GM19023 (cell line): ENCODE data around the gene PTPRN2.
"Not testable (repeated sequence)": the region's sequence is repeated elsewhere in the genome, so short reads cannot be mapped to it uniquely, and the experiment has no call there.

Experiments used
- ATAC-seq: cut with Tn5 transposase; IDR thresholded peaks from one replicate; pipeline ENCODE4 v1.9.1; 2021; ENCODE audit warnings: mild to moderate bottlenecking, moderate library complexity; ENCODE audit not compliant: unreplicated experiment

Gene PTPRN2

DNA sequence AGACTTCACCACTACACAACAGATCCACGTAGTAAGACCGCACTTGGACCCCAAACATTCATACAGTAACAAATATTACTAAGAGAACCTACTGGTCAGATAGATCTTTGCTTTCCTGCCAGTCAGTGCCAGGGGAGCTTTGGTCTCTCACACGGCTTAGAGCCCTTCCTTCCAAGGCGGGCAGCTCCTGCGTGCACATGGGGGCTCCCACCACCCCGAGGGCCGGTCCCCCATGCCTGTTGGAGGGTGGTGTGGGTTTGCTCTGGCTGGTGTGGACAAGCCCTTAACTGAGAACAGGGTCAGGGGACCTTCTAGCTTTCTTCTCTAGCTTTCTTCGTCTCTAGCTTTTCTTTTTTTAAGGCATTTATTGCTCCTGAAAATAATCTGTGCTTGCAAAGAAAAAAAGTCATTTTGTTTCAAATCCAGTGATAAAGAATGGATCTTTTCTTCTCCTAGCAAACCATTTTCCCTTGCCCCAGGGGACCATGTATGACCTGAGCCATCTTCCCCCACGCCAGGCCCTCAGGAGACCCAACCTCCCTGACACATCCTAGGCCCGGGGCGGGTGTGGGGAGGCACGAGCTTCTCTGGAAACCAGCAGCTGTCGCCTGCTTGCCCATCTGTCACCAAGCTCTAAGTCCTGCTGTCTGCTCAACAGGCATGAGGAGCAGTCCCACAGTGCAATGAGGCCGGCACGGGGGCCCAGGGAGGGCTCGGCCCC, 591.1 kb downstream of the PTPRN2 start:
- no peak for ATAC-seq

GRCh38 chr7:157995815-157996214, 591.8 kb downstream of the PTPRN2 start:
- ATAC-seq: no peak

DNA sequence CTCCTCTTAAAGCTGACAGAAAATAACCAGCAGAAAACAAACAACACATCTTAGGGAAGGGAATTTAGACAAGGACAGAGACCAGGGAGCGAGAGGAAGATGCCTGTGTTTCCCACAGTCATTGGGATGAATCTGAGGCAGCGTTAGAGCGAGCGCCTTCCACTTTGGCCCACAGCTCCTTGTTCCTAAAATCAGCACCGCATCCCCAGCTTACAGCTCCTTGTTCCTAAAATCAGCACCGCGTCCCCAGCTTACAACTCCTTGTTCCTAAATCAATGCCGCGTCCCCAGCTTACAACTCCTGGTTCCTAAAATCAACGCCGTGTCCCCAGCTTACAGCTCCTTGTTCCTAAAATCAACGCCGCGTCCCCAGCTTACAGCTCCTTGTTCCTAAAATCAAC, 593.3 kb downstream of the PTPRN2 start:
- no peak for ATAC-seq

DNA sequence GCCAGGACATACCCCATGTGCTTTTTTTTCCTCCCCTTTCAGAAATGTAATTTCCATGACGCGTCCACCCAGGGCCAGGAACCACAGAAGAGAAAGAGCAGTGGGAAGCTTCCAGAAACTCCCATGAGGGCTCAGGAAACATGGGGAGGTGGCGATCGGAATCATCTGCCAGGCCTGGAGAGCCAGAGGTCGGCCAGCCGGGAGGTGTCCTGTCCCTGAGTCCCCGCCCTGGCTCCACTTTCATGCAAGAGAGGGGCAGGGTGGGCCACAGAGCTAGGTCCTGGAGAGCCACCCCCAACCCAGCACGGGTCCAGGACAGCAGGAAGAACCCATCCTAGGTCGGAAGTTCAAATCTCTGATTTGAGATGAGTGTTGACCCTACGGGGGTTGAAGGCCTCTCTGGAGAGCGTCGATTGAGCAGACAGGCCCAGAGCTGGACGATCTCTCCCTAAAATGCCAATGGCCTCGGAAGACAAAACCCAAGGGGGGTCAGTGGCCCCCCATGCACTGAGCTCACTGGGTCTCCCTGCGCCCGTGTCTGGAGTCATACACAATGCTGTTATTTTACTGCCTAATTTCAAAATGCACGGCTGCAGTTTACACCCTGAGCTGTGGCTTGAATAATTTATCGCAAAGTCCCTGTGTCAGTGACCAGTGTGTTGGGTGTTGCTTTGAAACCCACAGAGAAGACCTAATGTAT, 594.1 kb downstream of the PTPRN2 start:
- ATAC-seq: no peak

DNA sequence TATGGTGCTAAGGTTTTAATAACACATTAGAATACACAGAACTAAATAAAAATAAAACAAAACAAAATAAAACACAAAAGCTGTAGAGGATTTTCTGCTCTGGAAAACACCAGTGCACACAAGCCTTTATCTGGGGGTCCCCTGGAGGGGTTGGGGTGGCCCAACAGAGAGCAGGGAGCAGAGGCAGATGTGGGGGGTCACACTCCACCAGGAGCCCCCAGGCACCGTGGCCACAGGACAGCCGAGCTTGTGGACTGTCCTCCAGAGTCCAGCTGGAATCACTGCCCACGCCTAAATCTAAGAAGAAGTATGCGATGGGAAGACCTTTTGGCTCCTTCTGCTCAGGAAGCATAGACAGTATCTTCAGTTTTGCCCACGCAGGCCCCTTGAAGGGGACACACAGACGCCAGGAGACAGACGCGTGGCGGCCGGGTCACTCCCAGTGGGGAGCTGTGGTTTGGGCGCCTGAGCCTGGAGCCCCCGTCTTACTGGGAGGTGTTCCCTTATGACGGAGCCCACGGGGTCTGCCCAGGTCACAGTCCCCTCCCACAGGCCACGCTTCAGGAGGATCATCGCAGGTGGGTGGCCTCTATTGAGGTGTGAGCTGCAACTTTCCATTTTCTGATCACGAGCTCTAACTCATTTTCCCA, 595.0 kb downstream of the PTPRN2 start:
- ATAC-seq: no peak

- ATAC-seq: no peak
Observed at GRCh38 chr7:157991761-157992160, 595.9 kb downstream of the PTPRN2 start.

- ATAC-seq: no peak
Observed at GRCh38 chr7:157991351-157991750, 596.3 kb downstream of the PTPRN2 start.

DNA sequence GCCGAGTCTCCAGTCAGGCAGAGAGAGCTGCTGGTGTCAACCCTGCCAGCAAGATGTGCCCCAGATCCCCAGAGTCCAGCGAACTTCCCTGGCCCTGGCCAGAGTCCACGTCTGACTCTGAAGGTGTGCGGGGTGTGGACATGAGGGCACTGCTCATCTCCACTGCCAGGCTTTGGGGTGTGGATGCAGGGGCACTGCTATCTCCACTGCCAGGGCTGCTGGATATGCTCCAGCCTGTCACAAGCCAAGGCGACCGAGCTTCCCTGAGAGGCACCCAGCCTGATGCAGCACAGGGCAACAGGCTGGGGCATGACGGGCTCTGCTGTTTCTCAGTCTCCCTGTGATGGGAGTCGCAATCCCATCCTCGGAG, 596.8 kb downstream of the PTPRN2 start:
- no peak for ATAC-seq

DNA sequence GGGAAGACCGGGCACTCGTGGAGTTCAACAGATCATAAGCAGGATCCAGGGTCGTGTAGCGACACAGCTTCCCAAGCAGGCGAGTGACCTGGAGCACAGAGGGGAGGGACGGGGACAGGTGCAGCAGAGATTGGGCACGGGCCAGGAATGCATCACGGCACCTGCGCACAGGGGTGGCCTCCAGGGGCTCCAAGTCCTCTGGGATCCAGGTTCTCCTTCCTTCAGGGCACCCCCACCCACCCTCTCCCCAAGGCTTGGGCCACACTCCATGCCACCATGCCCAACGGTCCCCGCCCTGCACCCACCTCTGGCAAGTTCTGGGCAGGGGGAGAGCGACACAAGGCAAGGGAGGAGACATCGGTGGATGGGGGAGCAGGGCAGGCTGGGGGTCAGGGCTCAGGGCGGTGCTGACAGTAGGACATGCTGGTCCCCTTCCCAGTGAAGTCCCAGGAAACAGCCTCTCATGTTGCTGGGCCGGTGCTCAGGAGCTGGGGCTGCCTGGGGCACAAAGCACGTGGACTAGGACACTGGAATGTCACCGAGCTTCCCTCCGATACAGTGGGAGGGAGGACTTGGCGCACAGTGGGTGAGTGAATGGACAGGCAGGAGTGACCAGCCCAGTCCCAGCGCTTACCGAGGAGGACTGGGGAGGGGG, 597.3 kb downstream of the PTPRN2 start:
- no peak for ATAC-seq

DNA sequence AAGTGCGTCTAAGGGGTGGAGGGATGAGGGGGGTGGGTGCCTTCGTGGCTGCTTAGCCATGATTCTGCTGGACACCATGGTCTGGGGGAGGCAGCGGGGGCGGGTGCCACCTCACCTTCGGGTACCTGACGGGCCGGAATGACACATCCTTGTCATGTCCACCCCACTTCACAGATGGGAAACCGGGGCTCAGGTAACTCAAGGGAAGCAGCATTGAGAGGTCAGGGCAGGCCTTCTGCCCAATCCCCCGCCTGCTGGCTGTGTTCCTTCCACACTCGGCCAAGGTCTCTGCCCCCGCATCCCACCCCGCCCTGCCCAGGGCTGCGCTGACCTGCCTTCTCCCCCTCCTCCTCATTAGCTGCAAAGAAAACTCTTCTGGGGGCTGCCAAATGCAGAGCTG, 598.0 kb downstream of the PTPRN2 start:
- no peak for ATAC-seq

DNA sequence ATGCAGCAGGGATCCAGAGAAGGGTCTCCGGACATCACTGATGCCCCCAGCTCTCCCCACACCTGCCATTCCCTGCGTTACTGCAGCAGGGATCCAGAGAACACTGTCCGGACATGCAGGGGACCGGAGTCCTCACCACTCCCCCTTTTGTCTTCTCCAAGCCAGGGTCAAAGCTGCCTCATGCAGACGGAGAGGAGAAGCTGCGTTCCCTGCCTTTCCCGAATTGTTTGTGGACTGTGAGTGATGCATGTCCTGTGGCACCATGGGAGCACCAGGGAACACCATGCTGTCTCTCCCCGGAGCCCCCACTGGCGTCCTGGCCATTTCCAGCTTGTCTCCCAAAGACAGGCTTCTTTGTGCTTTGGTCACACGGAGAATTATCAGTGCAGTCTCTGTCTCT, 599.7 kb downstream of the PTPRN2 start:
- ATAC-seq: no peak

GRCh38 chr7:157986051-157986450, 601.6 kb downstream of the PTPRN2 start:
- ATAC-seq: no peak

GRCh38 chr7:157985636-157986035, 602.0 kb downstream of the PTPRN2 start:
- ATAC-seq: no peak

GRCh38 chr7:157984423-157985163, 603.0 kb downstream of the PTPRN2 start:
- no peak for ATAC-seq

- ATAC-seq: no peak
Observed at GRCh38 chr7:157983502-157984422, 603.9 kb downstream of the PTPRN2 start.

DNA sequence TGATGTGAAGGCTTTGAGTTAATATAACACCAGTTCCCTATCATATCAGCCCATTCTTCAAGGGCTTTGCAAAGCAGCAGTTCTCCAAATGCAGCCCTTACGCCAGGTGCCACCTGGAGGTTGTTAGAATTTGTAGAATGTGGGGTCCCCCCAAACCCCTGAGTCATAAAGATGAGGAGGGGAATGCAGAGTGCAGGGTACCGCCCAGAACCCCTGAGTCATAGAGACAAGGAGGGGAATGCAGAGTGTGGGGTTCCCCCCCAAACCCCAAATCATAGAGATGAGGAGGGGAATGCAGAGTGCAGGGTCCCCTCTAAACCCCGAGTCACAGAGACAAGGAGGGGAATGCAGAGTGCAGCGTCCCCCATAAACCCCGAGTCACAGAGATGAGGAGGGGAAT, 605.8 kb downstream of the PTPRN2 start:
- ATAC-seq: no peak

DNA sequence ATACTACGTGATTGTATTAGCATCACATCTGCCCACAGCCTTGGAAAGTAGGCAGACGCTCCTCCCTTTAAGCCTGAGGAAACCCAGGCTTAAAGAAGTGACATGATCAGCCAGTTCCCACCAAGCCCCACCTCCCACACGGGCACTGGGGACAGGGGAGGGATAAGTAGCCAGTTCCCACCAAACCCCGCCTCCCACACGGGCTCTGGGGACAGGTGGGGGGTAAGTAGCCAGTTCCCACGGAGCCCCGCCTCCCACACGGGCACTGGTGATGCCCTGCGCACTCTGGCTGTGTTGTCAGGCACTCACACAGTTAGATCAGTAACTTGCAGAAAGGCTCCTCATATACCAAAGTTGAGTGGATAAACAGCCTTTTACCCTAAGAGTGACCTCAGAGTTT, 606.8 kb downstream of the PTPRN2 start:
- ATAC-seq: no peak

DNA sequence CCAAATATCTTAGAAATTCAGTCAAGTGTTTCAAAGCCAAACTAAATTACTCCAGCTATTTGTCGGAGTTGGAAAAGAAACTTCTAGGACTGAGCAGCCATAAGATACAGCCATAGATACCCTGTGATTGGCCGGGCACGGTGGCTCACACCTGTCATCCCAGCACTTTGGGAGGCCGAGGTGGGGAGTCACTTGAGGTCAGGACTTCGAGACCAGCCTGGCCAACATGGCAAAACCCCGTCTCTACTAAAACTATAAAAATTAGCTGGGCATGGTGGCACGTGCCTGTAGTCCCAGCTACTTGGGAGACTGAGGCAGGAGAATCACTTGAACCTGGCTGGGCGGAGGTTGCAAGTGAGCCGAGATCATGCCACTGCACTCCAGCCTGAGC, 607.3 kb downstream of the PTPRN2 start:
- not testable (repeated sequence) for ATAC-seq

GRCh38 chr7:157979636-157980340, 607.8 kb downstream of the PTPRN2 start:
- ATAC-seq: no peak
